Stimulated activated CD8-positive, alpha-beta memory T cell treated with anti-CD3 and anti-CD28 coated beads, Interleukin-4, amount 100 ng/mL, for 4 hours (primary cell): Measurements from ENCODE around the gene TOLLIP.
"Not testable (repeated sequence)": the region's sequence is repeated elsewhere in the genome, so short reads cannot be mapped to it uniquely, and the experiment has no call there.

Experiments
- DNase-seq, 2 donors: peaks; one replicate each; pipeline ENCODE4 v3.0.0-alpha.2; 2020; ENCODE audit warnings: low read depth in 2 of 2, low spot score in 1 of 2

TOLLIP gene

GRCh38 chr11:1266976-1267375 is 42.5 kb downstream of the TOLLIP start:
- not testable (repeated sequence) for DNase-seq

- DNase-seq: not testable (repeated sequence)
These were observed 44.0 kb downstream of the TOLLIP start for GRCh38 chr11:1265480-1265879.

- DNase-seq: not testable (repeated sequence)
These were observed 45.0 kb downstream of the TOLLIP start for GRCh38 chr11:1264444-1264843.

GRCh38 chr11:1263010-1263409 is 46.4 kb downstream of the TOLLIP start:
- DNase-seq: no peak

- peak; percentile 73 for DNase-seq
These were observed 47.0 kb downstream of the TOLLIP start for GRCh38 chr11:1262172-1263006.

- DNase-seq: no peak
These were observed 48.0 kb downstream of the TOLLIP start for GRCh38 chr11:1261241-1262071.

GRCh38 chr11:1260620-1261019 is 48.8 kb downstream of the TOLLIP start:
- DNase-seq: no peak

GRCh38 chr11:1260023-1260501 is 49.4 kb downstream of the TOLLIP start:
- DNase-seq: no peak

- DNase-seq: no peak
These were observed 49.9 kb downstream of the TOLLIP start for GRCh38 chr11:1259561-1259960.

GRCh38 chr11:1259076-1259461 is 50.4 kb downstream of the TOLLIP start:
- DNase-seq: no peak

- DNase-seq: no peak
These were observed 50.9 kb downstream of the TOLLIP start for GRCh38 chr11:1258401-1259075.

GRCh38 chr11:1257916-1258315 is 51.5 kb downstream of the TOLLIP start:
- no peak for DNase-seq

GRCh38 chr11:1257366-1257765 is 52.1 kb downstream of the TOLLIP start:
- DNase-seq: no peak

GRCh38 chr11:1256257-1257045 is 53.0 kb downstream of the TOLLIP start:
- DNase-seq: no peak

- DNase-seq: no peak
These were observed 54.3 kb downstream of the TOLLIP start for GRCh38 chr11:1255151-1255550.

GRCh38 chr11:1254733-1255132 is 54.7 kb downstream of the TOLLIP start:
- no peak for DNase-seq

- DNase-seq: no peak
These were observed 55.3 kb downstream of the TOLLIP start for GRCh38 chr11:1254086-1254648.

- DNase-seq: no peak
These were observed 56.3 kb downstream of the TOLLIP start for GRCh38 chr11:1253103-1253485.

- DNase-seq: no peak
These were observed 56.9 kb downstream of the TOLLIP start for GRCh38 chr11:1252371-1253102.
